Fibroblast of skin of left quadriceps (primary cell): ENCODE data around the gene ZMAT5.

Source experiments
- DNase-seq, 2 experiments: peaks; one replicate each; pipeline ENCODE4 v3.0.0-alpha.2; 2013; ENCODE audit warnings: low read depth in 2 of 2

ZMAT5 gene, protein sequence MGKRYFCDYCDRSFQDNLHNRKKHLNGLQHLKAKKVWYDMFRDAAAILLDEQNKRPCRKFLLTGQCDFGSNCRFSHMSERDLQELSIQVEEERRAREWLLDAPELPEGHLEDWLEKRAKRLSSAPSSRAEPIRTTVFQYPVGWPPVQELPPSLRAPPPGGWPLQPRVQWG

DNA sequence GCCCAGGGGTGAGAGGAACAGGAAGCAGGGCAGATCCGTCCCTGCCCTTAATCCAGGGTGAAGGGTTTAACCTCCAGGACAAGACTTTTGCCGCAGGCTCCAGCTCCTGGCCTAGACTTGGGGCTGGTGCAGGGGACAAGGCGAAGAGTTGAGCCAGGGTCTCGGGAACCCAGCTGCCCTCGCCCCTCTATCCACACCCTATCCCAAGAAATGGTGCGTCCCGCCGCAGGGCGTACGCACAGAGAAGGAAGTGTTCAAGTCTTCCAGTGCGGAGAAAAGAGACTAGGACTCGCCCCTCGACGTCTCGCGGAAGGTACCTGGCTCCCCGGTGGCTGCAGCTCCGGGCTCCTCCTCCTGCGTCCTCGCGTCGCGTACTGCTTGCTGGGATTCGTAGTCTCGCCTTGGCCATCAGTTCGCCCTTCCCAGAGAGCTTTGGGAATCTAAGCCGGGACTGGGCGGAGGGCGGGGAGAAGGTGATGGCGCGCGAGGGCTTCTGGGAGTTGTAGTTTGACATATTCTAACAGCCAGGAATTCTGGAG is at the start of gene ZMAT5:
Gene ZMAT5 (minus strand): TSS at position 376 of the 539 bp plus-strand sequence. CDS start 18,463 bp downstream, outside the sequence.
- peak; percentile 94 for DNase-seq

DNA sequence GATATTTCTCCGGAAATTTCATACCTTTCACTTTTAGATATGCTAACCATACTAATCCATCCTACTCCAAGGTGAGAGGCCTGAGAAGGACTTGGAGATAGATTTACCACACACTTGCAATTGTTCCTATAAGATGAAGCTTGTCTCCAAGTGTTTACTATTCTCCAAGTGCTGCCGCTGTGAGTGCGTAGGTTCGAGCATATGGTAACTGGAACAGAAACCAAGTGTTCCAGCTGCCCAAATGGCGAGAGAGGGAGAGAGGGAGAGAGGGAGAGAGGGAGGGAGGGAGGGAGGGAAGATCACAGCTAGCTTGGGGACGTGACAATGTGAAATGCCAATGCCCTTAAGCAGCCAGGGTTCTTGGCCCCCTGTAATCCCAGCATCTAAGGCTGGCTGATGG is 49.7 kb upstream of the ZMAT5 start:
- DNase-seq = no peak

DNA sequence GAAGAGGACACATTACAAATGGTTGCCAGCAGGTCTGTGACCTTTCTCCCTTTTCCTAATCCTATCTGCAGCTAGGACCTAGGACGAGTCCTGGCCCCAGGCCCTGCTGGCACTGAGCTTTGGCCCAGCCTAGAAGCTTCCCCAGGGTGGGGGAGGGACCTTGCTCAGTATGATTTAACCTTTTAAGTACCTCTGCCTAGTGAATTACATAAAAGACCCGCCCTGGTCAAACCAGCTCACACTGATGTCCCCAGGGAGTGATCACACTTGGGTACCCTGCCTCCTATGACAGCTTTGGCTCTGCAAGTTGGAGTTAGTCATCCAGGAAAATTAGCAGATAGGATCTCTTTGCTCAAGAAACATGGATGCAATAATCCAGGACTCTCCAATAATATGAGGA is 49.3 kb upstream of the ZMAT5 start:
- no peak for DNase-seq

DNA sequence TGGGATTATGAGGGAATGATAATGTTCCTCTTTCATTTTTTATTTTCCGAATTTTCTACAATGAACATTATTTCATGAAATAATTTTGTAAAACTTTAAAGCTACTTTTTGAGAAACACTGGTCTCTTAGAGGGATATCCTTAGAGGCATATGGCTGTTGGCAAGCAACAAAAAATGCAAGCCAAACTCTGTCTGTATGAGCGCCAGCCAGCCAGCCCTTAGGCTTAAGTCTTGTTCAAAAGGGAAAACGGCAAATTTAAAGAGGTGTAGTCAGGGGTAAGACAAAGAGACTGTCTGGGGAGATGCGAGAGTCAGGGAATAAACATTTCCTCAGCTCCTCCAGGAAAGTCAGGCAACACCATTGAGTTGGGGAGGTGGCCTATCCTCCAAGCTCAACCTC is 48.8 kb upstream of the ZMAT5 start:
- DNase-seq = no peak

DNA sequence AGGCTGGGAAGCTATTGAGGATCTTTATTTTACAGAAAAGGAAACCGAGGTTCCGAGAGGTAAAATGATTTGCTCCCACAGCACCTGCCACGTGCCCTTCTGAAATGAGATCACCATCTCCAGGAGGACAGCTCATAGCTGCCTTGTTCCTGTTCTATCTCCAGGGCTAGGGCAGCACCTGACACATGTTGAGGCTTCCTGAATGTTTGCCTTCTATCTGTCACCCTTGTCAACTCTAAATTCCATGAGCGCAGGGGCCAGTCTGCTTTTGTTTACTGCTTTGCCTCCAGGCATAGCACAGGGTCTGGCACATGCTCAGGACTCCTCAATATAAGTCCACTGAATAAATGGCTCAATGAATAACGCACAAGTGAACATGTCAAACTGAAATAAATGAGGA is 47.2 kb upstream of the ZMAT5 start:
- no peak for DNase-seq

DNA sequence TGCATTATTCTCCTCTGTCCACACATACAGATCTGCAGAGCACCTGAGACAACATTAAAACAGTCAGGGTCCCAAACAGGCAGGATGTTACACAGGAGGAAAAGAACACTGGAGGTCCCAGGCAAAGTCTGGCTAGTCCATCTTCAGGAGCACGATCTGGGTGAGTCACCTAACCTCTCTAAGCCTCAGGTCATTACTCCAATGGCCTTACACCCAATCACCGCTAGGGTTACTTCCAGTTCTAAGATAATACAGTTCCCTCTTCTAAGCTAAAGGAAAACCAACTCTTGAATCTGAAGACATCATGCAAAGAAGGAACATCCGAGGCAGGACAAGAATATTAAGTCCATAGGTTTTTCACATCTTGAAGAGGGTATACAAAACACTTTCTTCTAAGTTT is 46.8 kb upstream of the ZMAT5 start:
- DNase-seq = no peak

DNA sequence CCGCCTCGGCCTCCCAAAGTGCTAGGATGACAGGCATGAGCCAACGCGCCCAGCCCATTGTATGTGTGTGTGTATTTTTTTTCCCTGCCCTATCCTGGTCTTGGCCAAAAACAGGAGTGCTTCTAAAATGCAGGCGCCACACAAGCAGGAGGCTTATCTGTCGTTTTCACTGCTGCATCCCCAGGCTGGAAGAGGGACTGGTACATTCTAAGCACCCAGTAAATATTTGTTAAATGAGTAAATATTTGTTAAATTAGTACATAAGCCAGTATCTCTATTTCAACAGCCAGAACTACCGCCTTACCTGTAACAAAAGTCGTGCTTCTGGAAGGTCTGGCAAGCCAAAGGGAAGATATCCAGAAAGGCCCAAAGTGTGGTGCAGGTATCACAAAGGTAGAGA is 46.3 kb upstream of the ZMAT5 start:
- no peak for DNase-seq

DNA sequence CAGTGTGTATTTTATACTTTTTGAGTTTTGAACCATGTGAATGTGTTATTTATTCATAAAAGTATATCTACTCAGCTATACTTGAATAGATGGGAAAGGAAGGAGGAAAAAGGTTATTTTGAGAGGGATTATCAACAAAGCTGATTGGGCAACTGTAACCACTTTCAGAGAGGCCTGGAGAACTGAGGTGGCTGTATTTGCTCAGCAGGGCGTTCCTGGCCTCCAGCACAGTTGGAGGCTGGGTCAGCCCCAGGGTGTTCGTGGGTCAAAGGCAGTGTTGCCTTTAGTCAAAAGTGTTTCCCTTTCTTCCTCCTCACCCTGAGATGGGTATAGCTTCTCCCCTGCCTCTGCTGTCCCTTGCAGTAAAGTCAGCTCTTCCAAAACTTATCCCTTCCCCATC is 44.6 kb upstream of the ZMAT5 start:
- no peak for DNase-seq

DNA sequence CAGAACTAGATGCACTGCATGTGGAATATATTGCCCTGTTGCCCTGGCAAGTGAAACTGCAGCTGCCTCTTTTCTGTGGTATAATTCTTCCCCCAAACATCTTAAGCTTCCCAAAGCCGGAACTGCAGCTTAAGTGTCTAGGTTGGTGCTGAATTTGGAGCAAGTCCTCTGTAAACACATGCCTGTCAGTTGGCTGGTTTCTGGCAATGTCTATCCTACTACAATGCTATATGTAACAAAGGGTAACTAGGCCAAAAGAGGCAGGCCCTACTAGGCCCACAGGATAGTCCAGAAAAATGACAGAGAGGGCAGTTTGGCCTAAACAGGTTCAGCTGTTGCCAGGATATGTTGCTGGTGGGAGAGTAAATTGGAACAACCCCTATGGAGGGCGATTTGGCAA is 43.4 kb upstream of the ZMAT5 start:
- no peak for DNase-seq

DNA sequence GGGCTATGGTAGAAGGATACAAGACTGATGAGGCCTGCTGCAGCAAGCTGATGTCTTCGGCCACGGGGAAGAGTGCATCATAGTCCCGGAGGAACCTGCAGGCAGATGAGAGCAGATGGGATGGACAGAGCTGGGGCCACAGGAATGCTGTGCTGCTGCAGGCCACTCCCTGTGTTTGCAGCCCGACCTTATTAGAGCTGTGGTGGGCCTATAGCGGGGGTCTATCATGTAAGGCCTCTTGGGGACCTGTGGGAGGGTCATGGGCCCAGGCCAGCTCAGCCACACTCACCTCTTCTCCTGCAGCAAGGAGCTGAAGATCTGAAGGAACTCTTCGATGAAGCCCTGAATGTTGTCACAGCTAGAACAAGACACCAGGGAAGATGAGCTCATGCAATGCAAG is 39.4 kb upstream of the ZMAT5 start:
- DNase-seq = no peak

DNA sequence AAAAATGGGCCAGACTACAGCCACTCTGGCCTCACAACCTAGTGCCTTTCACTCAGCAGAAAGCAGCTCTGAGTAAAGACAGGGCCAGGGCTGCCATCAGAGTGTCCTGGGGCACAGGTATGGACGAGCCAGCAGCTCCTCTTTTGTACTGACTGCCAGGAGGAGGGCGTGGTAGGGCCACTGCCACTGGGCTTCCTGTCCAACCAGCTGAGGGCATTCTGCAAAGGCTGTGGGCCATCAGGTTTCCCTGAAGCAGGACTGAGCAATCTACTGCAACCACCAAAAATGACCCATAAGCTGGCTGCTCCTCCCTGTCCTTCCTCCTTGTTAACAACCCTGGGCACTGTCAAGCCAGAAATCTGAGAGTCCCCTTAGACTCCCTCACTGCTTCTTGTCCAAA is 38.2 kb upstream of the ZMAT5 start:
- DNase-seq = no peak

DNA sequence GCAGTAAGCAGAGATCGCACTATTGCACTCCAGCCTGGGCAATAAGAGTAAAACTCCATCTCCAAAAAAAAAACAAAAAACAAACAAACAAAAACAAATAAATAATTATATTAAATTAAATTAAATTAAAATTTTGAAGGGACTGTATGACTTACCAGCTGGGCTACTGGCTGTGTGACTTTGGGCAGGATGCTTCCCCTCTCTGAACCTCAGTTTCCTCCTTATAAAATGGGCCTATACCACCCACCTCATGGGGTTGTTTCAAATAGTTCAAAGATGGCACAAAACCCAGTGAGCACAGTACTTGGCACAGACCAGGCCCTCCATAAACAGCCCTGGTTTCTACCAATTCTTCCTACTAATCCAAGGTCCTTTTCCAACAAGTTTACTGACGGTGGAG is 36.4 kb upstream of the ZMAT5 start:
- DNase-seq = no peak

DNA sequence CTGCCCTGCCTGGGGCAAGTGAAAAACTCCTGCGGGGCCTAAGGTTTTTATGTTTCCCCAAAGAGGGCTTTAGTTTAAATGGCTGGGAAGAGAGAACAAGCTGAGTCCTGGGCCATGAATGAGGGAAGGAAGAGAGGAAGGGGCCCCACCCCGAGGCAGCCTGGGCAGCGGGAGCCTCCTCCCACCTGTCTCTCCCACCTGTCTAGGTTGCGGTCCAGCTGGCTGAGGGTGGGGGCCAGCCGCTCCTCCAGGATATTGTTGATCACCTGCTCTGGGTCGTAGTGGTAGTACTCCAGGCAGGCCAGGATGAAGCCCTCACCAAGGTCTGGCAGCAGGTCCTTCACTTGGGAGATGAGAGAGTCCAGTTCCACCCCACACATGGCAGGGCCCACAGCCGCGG is 35.0 kb upstream of the ZMAT5 start:
- no peak for DNase-seq

DNA sequence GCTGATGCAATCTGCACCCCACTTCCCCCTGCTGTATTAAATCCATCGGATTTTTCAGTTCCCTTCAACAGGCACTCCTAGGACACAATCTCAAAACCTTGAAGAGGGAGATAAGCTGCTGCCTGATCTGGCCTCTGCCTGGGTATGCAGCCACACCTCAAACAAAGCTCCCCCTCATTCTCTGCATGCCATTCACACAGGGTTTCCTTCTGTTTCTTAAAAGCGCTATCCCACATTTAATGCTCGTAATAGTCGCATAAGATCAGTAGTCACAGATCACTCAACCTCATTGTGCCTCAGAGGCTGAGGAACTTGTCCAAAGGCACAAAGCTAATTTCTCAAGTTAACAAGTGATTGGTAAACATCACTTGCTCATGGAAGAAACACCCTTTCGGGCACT is 34.3 kb upstream of the ZMAT5 start:
- DNase-seq = no peak

DNA sequence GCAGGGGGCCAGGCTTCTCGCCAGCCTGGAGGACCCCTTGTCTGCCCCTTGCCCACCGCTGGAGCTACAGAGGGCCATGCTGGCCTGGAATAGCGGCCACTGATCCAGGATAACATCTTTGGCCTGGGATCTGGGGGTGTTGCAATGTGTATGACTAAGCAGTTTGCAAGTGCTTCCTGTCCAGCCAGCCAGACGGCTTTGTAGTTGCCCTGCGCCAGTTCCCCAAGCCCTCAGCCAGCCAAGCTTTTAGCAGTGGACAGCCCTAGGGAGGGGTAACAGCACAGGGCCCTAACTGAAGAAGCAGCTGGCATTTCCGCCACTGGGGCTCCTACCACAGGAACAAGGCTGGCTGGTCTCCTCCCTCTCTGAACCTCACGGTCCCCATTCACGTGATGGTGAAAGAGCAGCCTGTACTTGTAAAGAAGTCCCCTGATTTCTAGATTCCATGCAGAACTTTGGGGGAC is 32.4 kb upstream of the ZMAT5 start:
- DNase-seq = peak in 1 of 2 experiments; percentile 9

DNA sequence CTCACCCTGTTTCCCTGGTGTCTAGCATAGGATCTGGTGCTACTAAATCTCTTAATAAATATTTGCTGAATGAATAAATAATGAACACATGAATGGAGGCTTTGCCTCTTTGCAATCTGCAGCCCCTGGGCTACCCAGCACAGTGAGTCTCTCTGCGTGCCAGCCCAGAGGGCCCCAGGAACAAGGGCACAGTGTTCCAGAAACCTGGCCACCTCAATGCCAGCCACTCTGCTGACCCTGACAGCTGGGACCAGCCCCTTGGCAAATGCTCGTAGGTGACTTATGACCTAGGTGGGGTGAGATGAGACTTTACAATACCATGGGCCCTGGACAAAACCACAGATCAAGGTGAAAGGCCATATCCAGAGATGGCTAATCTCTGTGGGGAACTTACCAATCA is 32.0 kb upstream of the ZMAT5 start:
- DNase-seq = no peak

DNA sequence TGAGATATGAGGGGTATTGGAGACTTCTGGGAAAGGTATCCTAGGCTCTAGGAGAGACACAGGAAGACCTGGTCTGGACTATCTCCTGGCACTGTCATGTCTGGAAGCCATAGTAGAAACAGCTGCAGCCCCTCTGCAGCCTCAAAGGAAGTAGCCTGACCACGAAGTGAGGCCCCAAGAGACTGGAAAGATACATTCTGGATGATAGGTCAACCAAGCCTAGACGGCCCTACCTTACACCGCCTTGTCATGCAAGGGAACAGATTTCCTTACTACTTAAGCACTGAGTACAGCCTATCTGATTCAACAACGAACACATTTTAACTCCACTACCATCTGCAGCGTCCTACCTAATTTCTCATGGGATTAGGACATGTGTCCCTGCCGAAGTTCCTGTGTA is 31.5 kb upstream of the ZMAT5 start:
- DNase-seq = no peak

DNA sequence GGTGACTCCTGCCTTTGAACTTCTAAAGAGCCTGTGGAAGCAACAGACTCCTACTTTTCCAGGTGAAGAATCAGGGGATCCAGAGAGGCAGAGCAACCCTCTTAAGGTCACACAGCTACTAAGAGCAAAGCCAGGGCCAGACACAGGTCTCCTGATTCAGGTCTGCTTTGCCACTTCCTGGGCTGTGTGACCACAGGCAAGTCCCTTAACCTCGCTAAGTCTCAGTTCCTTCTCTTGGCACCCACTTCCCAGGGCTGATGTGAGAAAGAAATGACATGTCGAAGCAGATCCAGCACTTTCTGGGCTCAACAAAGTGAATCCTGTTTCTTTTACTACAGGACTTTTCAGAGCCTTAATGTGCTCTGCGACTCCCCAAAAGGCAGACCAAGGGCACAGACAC is 30.5 kb upstream of the ZMAT5 start:
- no peak for DNase-seq

DNA sequence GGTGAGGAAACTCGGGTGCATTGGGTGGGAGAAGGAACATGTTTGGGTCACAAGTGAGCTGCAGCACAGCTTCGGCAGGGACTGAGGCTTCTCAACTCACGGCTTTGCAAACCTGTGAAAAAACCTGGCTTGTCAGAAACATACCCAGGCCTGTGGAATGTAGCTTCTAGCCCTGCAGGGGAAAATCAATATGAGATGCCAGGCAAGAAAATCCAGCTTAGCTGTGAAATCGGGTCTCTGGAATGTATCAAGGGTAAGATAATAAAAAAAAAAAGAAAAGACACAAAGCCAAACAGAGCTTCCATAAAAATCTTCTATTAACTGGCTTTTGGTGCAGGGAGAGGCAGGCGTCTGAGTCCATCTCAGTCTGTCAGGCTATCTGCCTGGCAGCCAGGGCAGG is 28.9 kb upstream of the ZMAT5 start:
- no peak for DNase-seq

DNA sequence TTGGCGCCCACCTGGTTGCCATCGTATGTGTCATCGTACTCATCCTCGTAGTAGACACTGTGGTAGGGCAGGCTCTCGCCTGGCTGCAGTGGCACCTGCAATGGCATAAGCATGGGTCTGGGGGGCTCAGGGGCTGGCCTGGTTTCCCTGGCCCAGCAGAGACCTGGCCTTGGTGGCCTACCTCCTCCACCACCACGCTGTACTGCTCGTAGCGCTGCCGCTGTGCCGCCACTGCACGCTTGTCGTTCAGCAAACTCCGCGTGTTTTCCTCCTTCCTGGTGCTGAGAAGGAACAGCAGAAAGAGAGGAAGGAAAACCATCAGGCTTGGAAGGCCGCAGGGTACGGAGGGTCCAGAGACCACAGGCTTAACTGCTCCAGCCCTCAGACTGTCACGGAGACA is 26.6 kb upstream of the ZMAT5 start:
- no peak for DNase-seq

DNA sequence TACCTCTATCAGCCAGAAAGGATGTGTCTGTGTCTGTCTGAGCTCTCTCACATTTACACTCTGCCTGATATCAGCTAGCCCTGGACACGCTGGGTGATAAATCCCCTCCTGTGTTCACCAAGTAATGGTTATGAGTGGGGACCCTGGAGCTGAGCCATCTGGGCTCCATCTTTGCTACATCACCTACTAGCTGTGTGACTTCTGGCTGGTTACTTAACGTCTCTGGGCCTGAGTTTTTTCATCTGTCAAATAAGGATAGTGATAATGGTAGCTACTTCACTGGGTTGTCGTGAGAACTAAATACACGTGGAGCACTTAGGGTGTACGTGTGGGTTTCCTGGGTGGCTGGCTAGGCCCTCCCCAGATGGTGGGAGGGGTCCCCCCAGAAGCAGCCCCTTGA is 23.3 kb upstream of the ZMAT5 start:
- no peak for DNase-seq

DNA sequence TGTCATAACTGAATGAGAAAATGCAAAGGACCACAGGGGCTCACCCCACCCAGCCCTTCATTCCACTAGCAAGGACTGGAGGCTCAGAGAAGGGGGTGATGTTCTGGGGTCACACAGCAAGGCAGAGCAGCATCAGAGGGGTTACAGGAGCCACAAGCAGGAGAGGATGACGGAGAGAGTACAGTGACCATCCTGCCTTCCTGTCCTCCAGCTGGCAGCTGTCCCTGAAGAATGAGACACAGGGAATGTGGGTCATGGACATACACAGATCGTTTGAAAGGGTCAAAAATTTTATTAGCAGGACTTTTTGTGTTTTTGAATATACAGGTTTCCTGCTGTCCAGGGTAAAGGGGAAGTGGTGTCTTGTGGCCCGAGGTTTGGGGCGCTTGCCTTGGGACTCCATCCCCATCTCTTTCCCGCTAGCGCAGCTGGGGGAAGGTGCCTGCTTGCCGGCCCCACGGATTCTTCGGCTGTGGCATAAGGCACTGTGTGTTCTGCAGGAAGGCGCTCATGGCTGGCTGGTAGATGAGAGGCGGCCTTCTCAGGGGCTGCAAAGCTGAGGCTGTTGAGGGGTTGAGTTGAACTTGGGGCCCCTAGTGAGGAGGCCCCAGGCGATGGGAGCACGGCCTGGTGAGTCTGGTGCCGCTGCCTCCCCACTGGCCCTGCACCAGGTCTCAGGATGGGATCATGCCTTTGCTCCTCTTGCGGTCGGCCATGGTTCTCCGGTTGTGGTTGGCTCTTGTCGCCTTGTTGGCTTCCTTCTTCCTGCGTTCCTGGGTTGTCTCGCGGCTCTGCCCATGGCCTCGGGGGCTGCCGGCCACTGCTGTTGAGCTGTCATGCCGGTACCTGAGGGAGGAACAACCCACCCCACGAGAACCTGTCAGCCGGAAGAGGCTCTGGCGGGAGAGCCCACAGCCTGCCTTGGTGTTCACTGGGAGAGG is 21.8 kb upstream of the ZMAT5 start:
- no peak for DNase-seq

DNA sequence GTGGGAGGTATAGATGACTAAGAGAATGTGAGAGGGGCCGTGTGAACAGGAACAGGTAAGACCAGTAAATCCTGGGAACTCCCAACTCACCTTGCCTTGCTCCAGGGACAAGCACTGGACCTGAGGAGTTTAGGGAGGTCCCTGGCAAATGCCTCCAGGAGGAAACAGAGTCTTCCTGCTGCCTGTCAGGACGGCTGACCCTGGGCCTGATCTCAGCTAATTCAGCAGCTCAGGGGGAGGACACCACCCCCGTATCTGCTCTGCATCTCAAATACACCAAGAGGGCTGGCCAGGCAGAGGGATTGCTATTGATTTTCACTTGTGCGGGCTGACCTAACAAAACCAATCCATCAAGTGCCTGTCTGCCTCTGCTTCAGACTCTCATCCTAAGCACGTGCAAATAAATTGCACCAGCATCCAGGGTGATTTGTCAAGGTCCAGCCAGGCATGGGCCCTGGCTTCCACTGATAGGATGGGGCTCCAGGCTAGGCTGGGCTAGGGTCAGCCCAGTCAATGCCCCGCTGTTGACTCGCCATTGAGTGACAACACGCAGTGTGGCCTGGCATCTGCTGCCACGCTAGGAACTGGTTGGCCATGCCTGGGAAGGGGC is 20.7 kb upstream of the ZMAT5 start:
- no peak for DNase-seq
